ENCODE measurements around the gene VDAC2.

The VDAC2 gene

DNA sequence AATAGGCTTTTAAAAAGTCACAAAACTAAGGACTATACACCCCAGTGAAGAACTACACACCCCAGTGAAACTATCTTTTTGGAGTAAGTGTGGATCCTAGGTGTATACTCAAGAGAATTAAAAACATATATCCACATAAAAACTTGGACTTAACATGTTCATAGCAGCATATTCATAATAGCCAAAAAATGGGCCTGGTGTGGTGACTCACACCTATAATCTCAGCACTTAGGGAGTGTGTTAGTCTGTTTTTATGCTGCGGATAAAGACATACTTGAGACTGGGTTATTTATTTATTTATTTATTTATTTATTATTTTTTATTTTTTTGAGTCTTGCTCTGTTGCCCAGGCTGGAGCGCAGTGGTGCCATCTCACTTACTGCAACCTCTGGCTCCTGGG is 44.1 kb downstream of the VDAC2 start:
- no peak for DNase-seq

- DNase-seq, result no peak
These were observed 50.4 kb downstream of the VDAC2 start for GRCh38 chr10:75260990-75261389.

- DNase-seq, result no peak
These were observed 51.5 kb downstream of the VDAC2 start for GRCh38 chr10:75261813-75262705.

GRCh38 chr10:75263806-75264205 is 53.2 kb downstream of the VDAC2 start:
- DNase-seq, result no peak

DNA sequence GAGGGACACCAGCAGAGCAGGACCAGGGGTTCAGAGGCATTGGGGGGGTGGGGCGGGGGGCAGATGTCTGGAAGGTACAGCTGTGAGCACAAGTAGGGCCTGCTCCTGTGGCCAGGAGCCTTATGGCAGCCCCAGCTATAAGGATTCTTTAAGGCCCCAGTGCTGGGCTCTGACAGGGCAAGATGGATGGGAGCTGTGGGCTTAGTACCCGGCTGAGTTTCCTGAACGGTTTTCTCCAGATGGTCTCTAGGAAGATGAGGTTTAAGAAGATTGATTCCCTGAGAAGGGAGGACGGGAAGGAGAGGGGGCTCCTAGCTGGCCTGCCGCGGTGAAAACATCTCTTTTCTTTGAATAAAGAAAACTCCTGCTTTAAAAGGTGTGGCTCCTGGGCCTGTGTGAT is 55.3 kb downstream of the VDAC2 start:
- no peak for DNase-seq

GRCh38 chr10:75266945-75267344 is 56.3 kb downstream of the VDAC2 start:
- DNase-seq, result no peak

GRCh38 chr10:75269605-75270004 is 59.0 kb downstream of the VDAC2 start:
- no peak for DNase-seq

DNA sequence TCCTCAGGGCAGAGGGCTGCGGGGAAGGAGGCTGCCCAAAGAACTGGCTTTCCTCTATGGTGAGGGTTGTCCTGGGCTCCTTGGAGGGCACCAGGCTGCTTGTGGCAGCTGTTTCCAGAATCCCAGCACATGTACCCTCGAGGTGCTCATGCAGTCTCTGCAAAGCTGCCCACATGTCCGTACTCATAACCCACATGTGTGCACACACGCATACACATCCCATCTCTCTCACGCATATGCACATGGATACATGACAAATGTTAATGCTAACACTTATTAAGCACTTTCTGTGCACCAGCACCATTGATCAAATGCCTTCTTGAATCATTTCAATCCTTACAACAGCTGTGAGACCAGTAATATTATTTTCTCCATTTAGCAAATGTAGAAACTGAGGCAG is 61.5 kb downstream of the VDAC2 start:
- no peak for DNase-seq

GRCh38 chr10:75272896-75273295 is 62.3 kb downstream of the VDAC2 start:
- DNase-seq, result no peak

DNA sequence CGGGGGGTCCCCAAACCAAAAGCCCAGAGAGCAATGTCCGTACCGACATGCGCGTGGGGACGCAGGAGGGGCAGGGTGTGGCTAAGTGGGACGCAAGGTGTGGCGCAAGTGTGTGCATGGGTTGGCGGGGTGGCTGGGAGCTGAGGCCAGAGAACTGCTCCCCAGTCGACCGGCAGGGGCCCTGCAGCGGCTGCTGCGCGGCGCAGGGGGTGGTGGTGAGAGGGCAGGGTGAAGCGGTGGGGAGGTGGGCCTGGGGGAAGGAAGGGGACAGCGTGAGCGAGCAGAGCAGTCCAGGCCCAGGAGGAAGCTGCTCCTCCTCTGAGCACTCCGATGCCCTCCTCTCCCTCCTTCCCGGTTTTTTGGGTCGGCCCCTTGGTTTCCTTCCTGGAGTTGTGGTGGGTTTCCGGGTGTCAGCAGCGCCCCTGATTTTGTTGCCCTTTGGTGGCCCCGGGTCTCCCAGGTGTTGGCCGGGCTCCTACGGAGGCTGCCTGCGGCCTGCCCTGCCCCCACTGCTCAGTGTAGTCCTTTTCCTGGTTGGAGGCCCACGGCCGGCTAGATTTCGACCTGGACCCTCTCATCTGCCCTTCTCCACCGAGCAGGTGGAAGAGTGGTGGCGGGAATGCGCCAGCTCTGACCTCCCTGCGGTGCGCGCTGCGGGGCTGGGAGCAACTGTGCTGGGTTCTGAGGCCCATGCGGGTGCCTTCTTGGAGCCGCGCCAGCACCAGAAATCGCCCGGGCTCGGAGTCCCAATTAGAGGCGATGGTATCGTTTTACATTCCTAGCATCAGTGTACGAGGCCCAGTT is 65.7 kb downstream of the VDAC2 start:
- no peak for DNase-seq

GRCh38 chr10:75280236-75280635 is 69.6 kb downstream of the VDAC2 start:
- no peak for DNase-seq
